NK-92 (cell line): ENCODE measurements around the gene NDOR1.
"Not testable (repeated sequence)": the region's sequence is repeated elsewhere in the genome, so short reads cannot be mapped to it uniquely, and the experiment has no call there.

ENCODE experiments used
- DNase-seq: peaks from one replicate; lab custom pipeline; 2025; ENCODE audit not compliant: unreplicated experiment; lab: John Stamatoyannopoulos, UW

The NDOR1 gene

GRCh38 chr9:137230705-137231371 is 25.3 kb downstream of the NDOR1 start, which contains the start of gene SLC34A3:
SLC34A3 (plus strand) TSS chr9:137230901; CDS start chr9:137231703, 802 bp downstream.
- no peak for DNase-seq

- no peak for DNase-seq
These were observed 26.0 kb downstream of the NDOR1 start for GRCh38 chr9:137231372-137232039.

- DNase-seq = no peak
These were observed 26.6 kb downstream of the NDOR1 start for GRCh38 chr9:137232101-137232500.

- no peak for DNase-seq
These were observed 27.0 kb downstream of the NDOR1 start for GRCh38 chr9:137232510-137232909.

GRCh38 chr9:137233143-137233980 is 27.9 kb downstream of the NDOR1 start:
- no peak for DNase-seq

GRCh38 chr9:137234055-137234697 is 28.7 kb downstream of the NDOR1 start:
- no peak for DNase-seq

GRCh38 chr9:137234758-137235423 is 29.4 kb downstream of the NDOR1 start:
- DNase-seq = no peak

GRCh38 chr9:137235424-137236237 is 30.1 kb downstream of the NDOR1 start:
- DNase-seq = no peak

- peak; percentile 30 for DNase-seq
These were observed 30.9 kb downstream of the NDOR1 start for GRCh38 chr9:137236238-137236935.

- no peak for DNase-seq
These were observed 31.5 kb downstream of the NDOR1 start for GRCh38 chr9:137236936-137237421.

GRCh38 chr9:137237759-137238726 is 32.5 kb downstream of the NDOR1 start:
- no peak for DNase-seq

- DNase-seq = not testable (repeated sequence)
These were observed 34.2 kb downstream of the NDOR1 start for GRCh38 chr9:137239541-137240200.

GRCh38 chr9:137240318-137240840 is 34.9 kb downstream of the NDOR1 start:
- no peak for DNase-seq

- peak; percentile 90 for DNase-seq
These were observed 35.5 kb downstream of the NDOR1 start, which contains the start of gene TUBB4B for GRCh38 chr9:137240841-137241489. TUBB4B (plus strand) TSS chr9:137241287; CDS start chr9:137241361, 74 bp downstream.

GRCh38 chr9:137241490-137242268 is 36.2 kb downstream of the NDOR1 start:
- no peak for DNase-seq
